HEK293 (cell line): Measurements from ENCODE around the gene DERL2.

ENCODE experiments used
- CTCF ChIA-PET: fragments of 350-600 bp; formaldehyde crosslinking; extraction: SDS; loops from one replicate; lab custom pipeline; 2021; ENCODE audit warnings: antibody characterized with exemption; lab: Yijun Ruan, JAX
- POLR2A ChIA-PET: fragments of 300-600 bp; formaldehyde crosslinking; extraction: SDS; loops from one replicate; lab custom pipeline; 2020; ENCODE audit warnings: antibody characterized with exemption, inconsistent platforms; lab: Yijun Ruan, JAX
- H3K27ac ChIP-seq: fragments of 200-500 bp; sonication (Bioruptor generic); 2 replicates; pipeline ENCODE4 v1.5.1; 2014; ENCODE audit warnings: low read depth, low read length, control low read depth, inconsistent platforms; ENCODE audit errors: extremely low read depth
- H3K36me3 ChIP-seq, 2 experiments: fragments of 200-500 bp in 1 of 2; sonication (Bioruptor generic) in 1 of 2; 1 replicate in 1 of 2; 2 replicates in 1 of 2; pipeline ENCODE4 v1.5.1; 2014 to 2017; ENCODE audit warnings: inconsistent platforms in 2 of 2, low read length in 2 of 2; ENCODE audit not compliant: control insufficient read depth in 2 of 2, insufficient read depth in 1 of 2
- H3K4me1 ChIP-seq: fragments of 200-500 bp; sonication (Bioruptor generic); 2 replicates; pipeline ENCODE4 v1.5.1; 2014; ENCODE audit warnings: mild to moderate bottlenecking, low read length, inconsistent platforms; ENCODE audit not compliant: control insufficient read depth, insufficient read depth
- H3K4me3 ChIP-seq: 2 replicates; pipeline ENCODE4 v1.5.1; 2011; ENCODE audit warnings: low read depth, mild to moderate bottlenecking, control low read depth, low read length, moderate library complexity
- H3K9me3 ChIP-seq: fragments of 200-500 bp; sonication (Bioruptor generic); 2 replicates; pipeline ENCODE4 v1.5.1; 2014; ENCODE audit warnings: low read depth, low read length, inconsistent platforms; ENCODE audit not compliant: control insufficient read depth, insufficient read depth
- PRDM1 ChIP-seq: fragments of 450-650 bp; formaldehyde crosslinking; IDR thresholded peaks from 2 replicates; pipeline ENCODE4; 2016; ENCODE audit warnings: missing biosample characterization, missing genetic modification characterization
- ZBTB17 ChIP-seq: fragments of 450-650 bp; formaldehyde crosslinking; IDR thresholded peaks from 2 replicates; pipeline ENCODE4 v1.5.1; 2016; ENCODE audit warnings: missing biosample characterization, missing genetic modification characterization
- ZNF174 ChIP-seq: fragments of 450-650 bp; formaldehyde crosslinking; IDR thresholded peaks from 2 replicates; pipeline ENCODE4 v1.5.0; 2017; ENCODE audit warnings: missing biosample characterization, mild to moderate bottlenecking, missing genetic modification characterization
- ZNF175 ChIP-seq: fragments of 450-650 bp; formaldehyde crosslinking; IDR thresholded peaks from 2 replicates; pipeline ENCODE4 v1.5.1; 2016; ENCODE audit warnings: missing biosample characterization, missing genetic modification characterization
- ZNF211 ChIP-seq: fragments of 450-650 bp; formaldehyde crosslinking; IDR thresholded peaks from 2 replicates; pipeline ENCODE4 v1.5.1; 2016; ENCODE audit warnings: low read depth, missing biosample characterization, missing genetic modification characterization
- ZNF366 ChIP-seq: fragments of 450-650 bp; formaldehyde crosslinking; conservative IDR thresholded peaks from 2 replicates; pipeline ENCODE4 v1.5.1; 2016; ENCODE audit warnings: missing biosample characterization, missing genetic modification characterization
- ZNF473 ChIP-seq: fragments of 450-650 bp; formaldehyde crosslinking; IDR thresholded peaks from 2 replicates; pipeline ENCODE4 v1.5.1; 2017; ENCODE audit warnings: missing biosample characterization, missing genetic modification characterization
- ZNF549 ChIP-seq: fragments of 450-650 bp; IDR thresholded peaks from 2 replicates; pipeline ENCODE4 v1.5.1; 2018; ENCODE audit warnings: missing biosample characterization, missing genetic modification characterization, mild to moderate bottlenecking, inconsistent platforms, moderate library complexity
- ZNF621 ChIP-seq: fragments of 450-650 bp; formaldehyde crosslinking; IDR thresholded peaks from 2 replicates; pipeline ENCODE4 v1.5.1; 2017; ENCODE audit warnings: missing biosample characterization, missing genetic modification characterization
- ZNF629 ChIP-seq: fragments of 450-650 bp; formaldehyde crosslinking; IDR thresholded peaks from 2 replicates; pipeline ENCODE4 v1.5.1; 2017; ENCODE audit warnings: missing biosample characterization, missing genetic modification characterization
- ZNF664 ChIP-seq: fragments of 450-650 bp; formaldehyde crosslinking; IDR thresholded peaks from 2 replicates; pipeline ENCODE4 v1.5.1; 2016; ENCODE audit warnings: missing biosample characterization, missing genetic modification characterization
- TF ChIP-seq, protein P1 (sequence below): fragments of 450-650 bp; formaldehyde crosslinking; IDR thresholded peaks from 2 replicates; pipeline ENCODE4 v1.5.1; 2016; ENCODE audit warnings: missing biosample characterization, missing genetic modification characterization
- TF ChIP-seq, protein P2 (sequence below): fragments of 450-650 bp; formaldehyde crosslinking; IDR thresholded peaks from 2 replicates; pipeline ENCODE4 v1.5.1; 2016; ENCODE audit warnings: missing biosample characterization, missing genetic modification characterization
- TF ChIP-seq, protein P3 (sequence below): fragments of 450-650 bp; formaldehyde crosslinking; conservative IDR thresholded peaks from 2 replicates; pipeline ENCODE4 v1.5.1; 2016; ENCODE audit warnings: low read depth, missing biosample characterization, missing genetic modification characterization

Gene DERL2

DNA sequence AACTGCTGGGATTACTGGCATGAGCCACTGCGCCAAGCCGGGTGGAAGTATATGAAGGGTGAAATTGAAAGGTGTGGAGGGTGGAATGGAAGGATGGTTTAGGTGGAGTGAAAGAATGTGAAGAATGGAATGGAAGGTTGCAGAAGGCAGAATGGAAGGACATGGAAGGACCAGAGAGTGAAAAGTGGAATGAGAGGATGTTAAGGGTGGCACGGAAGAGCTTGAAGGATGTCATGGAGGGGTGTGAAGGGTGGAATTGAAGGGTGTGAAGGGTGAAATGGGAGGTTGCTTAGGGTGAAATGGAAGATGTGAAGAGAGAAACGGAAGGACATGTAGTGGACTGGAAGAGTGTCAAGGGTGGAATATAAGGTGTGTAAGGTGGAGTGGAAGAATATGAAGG, 16.6 kb upstream of the DERL2 start:
- Histone ChIP-seq H3K4me1 (peaks cover 3% of the 10 kb centered on the region; the same call in 1 of the 2 replicates), H3K9me3 (no peaks in the 10 kb centered on the region)
- peak; percentile 64 for TF ChIP-seq ZNF366 (tag by site-specific recombination)
- TF ChIP-seq ZNF174 (tag by site-specific recombination): no peak
- TF ChIP-seq, all 188 proteins: peak for 1
- CTCF ChIA-PET: no interaction called here
- no peak overlapping the region for H3K27ac ChIP-seq
- H3K4me3 ChIP-seq: no peak overlapping the region
- no peaks in the 10 kb centered on the region; a peak in 1 of 3 replicates for H3K36me3 ChIP-seq
- POLR2A ChIA-PET: interaction anchor here (8.3 kb wide), 1 partner anchor 15 kb away, joined by 73 read pairs; the partner anchor contains the start of genes DERL2 and MIS12

DNA sequence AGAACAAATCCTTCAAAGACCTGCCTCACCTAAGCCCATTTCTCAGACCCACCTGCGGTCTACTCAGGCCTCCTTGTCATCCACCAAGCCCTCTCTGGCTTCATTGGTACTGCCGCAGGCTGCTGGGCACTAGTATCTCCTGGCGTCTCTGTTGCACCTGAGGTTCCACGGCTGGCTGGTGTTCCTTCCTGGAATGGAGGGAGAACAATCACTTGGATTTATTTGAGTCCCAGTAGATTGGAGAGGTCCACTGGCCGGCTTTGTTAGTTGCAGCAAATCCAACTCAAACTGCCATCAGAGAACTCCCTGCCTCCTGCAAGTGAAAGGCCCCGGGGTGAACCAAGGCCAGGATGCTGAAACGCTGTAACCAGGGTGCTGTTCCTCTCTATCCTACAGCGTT, 15.7 kb upstream of the DERL2 start:
- no peak for TF ChIP-seq ZNF549 (tag by site-specific recombination)
- no peak for TF ChIP-seq ZNF211 (tag by site-specific recombination)
- no peak for TF ChIP-seq ZNF629 (tag by site-specific recombination)
- TF ChIP-seq, protein P1, sequence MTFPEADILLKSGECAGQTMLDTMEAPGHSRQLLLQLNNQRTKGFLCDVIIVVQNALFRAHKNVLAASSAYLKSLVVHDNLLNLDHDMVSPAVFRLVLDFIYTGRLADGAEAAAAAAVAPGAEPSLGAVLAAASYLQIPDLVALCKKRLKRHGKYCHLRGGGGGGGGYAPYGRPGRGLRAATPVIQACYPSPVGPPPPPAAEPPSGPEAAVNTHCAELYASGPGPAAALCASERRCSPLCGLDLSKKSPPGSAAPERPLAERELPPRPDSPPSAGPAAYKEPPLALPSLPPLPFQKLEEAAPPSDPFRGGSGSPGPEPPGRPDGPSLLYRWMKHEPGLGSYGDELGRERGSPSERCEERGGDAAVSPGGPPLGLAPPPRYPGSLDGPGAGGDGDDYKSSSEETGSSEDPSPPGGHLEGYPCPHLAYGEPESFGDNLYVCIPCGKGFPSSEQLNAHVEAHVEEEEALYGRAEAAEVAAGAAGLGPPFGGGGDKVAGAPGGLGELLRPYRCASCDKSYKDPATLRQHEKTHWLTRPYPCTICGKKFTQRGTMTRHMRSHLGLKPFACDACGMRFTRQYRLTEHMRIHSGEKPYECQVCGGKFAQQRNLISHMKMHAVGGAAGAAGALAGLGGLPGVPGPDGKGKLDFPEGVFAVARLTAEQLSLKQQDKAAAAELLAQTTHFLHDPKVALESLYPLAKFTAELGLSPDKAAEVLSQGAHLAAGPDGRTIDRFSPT: no peak
- TF ChIP-seq PRDM1 (tag by site-specific recombination): no peak
- TF ChIP-seq ZNF473 (tag by site-specific recombination): no peak
- no peak for TF ChIP-seq ZNF175 (tag by site-specific recombination)
- TF ChIP-seq ZNF664 (tag by site-specific recombination): no peak
- no peak for TF ChIP-seq ZBTB17 (tag by site-specific recombination)
- no peak for TF ChIP-seq ZNF621
- TF ChIP-seq, protein P2, sequence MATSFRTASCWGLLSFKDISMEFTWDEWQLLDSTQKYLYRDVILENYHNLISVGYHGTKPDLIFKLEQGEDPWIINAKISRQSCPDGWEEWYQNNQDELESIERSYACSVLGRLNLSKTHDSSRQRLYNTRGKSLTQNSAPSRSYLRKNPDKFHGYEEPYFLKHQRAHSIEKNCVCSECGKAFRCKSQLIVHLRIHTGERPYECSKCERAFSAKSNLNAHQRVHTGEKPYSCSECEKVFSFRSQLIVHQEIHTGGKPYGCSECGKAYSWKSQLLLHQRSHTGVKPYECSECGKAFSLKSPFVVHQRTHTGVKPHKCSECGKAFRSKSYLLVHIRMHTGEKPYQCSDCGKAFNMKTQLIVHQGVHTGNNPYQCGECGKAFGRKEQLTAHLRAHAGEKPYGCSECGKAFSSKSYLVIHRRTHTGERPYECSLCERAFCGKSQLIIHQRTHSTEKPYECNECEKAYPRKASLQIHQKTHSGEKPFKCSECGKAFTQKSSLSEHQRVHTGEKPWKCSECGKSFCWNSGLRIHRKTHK (tag by site-specific recombination): no peak
- TF ChIP-seq, protein P3, sequence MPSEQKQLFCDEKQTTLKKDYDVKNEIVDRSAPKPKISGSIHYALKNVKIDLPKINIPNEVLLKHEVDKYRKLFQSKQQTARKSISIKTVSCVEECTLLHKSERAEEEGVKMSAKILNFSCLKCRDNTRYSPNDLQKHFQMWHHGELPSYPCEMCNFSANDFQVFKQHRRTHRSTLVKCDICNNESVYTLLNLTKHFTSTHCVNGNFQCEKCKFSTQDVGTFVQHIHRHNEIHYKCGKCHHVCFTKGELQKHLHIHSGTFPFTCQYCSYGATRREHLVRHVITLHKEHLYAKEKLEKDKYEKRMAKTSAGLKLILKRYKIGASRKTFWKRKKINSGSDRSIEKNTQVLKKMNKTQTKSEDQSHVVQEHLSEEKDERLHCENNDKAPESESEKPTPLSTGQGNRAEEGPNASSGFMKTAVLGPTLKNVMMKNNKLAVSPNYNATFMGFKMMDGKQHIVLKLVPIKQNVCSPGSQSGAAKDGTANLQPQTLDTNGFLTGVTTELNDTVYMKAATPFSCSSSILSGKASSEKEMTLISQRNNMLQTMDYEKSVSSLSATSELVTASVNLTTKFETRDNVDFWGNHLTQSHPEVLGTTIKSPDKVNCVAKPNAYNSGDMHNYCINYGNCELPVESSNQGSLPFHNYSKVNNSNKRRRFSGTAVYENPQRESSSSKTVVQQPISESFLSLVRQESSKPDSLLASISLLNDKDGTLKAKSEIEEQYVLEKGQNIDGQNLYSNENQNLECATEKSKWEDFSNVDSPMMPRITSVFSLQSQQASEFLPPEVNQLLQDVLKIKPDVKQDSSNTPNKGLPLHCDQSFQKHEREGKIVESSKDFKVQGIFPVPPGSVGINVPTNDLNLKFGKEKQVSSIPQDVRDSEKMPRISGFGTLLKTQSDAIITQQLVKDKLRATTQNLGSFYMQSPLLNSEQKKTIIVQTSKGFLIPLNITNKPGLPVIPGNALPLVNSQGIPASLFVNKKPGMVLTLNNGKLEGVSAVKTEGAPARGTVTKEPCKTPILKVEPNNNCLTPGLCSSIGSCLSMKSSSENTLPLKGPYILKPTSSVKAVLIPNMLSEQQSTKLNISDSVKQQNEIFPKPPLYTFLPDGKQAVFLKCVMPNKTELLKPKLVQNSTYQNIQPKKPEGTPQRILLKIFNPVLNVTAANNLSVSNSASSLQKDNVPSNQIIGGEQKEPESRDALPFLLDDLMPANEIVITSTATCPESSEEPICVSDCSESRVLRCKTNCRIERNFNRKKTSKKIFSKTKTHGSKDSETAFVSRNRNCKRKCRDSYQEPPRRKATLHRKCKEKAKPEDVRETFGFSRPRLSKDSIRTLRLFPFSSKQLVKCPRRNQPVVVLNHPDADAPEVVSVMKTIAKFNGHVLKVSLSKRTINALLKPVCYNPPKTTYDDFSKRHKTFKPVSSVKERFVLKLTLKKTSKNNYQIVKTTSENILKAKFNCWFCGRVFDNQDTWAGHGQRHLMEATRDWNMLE (tag by site-specific recombination): no peak
- H3K36me3 ChIP-seq: no peaks in the 10 kb centered on the region; a peak in 1 of 3 replicates
- no peak overlapping the region for H3K27ac ChIP-seq
- ChIA-PET CTCF (interaction anchor here (0.6 kb wide), 1 partner anchor 48 kb away, joined by 3 read pairs; no protein-coding TSS in a partner anchor), POLR2A (interaction anchor here (0.8 to 8.3 kb wide), 3 partner anchors 14 to 58 kb away, joined by 3 to 73 read pairs (median 3); partner anchors contain the start of genes DERL2 and MIS12)
- no peaks in the 10 kb centered on the region for H3K9me3 ChIP-seq
- no peak overlapping the region for H3K4me3 ChIP-seq
- peaks cover 3% of the 10 kb centered on the region; the same call in 1 of the 2 replicates for H3K4me1 ChIP-seq
